HepG2 (cell line): ENCODE data around the gene CC2D1B.

Source experiments
- BRCA1 ChIP-seq: sonication (generic); formaldehyde crosslinking; IDR thresholded peaks from 2 replicates; pipeline ENCODE4 v1.4.0; 2020; ENCODE audit warnings: missing genetic modification reagents
- KLF9 ChIP-seq: IDR thresholded peaks from 2 replicates; pipeline ENCODE4 v1.6.1; 2016; ENCODE audit warnings: low read depth
- NR2C2 ChIP-seq: sonication (generic); formaldehyde crosslinking; IDR thresholded peaks from 2 replicates; pipeline ENCODE4 v1.4.0; 2020; ENCODE audit warnings: missing genetic modification reagents, mild to moderate bottlenecking, moderate library complexity, borderline replicate concordance
- PAF1 ChIP-seq: IDR thresholded peaks from 2 replicates; pipeline ENCODE4 v1.6.1; 2016; ENCODE audit warnings: missing genetic modification reagents, missing compliant biosample characterization
- POLR2A ChIP-seq, 2 experiments: IDR thresholded peaks; 2 replicates each; pipeline ENCODE4 v1.6.1; 2011; ENCODE audit warnings: low read depth in 2 of 2, low read length in 2 of 2, mild to moderate bottlenecking in 1 of 2, moderate library complexity in 1 of 2; ENCODE audit not compliant: insufficient read depth in 1 of 2
- PRPF4 ChIP-seq: fragments of 200-400 bp; formaldehyde crosslinking; IDR thresholded peaks from 2 replicates; pipeline ENCODE4 v1.6.1; 2016; ENCODE audit warnings: low read length, low read depth; ENCODE audit not compliant: poor library complexity, severe bottlenecking
- SNRNP70 ChIP-seq: fragments of 200-400 bp; formaldehyde crosslinking; IDR thresholded peaks from 2 replicates; pipeline ENCODE4 v1.6.1; 2017; ENCODE audit warnings: mild to moderate bottlenecking, low read depth, low read length, moderate library complexity
- XRCC5 ChIP-seq: fragments of 200-400 bp; formaldehyde crosslinking; optimal IDR thresholded peaks from 2 replicates; pipeline ENCODE3; 2017; ENCODE audit warnings: mild to moderate bottlenecking, low read length
- ZNF251 ChIP-seq: sonication (generic); formaldehyde crosslinking; IDR thresholded peaks from 2 replicates; pipeline ENCODE4 v1.9.0; 2021; ENCODE audit warnings: mild to moderate bottlenecking, missing genetic modification reagents
- ZNF563 ChIP-seq: sonication (generic); formaldehyde crosslinking; IDR thresholded peaks from 2 replicates; pipeline ENCODE4 v1.8.0; 2022; ENCODE audit warnings: mild to moderate bottlenecking, moderate library complexity, missing genetic modification reagents
- TF ChIP-seq, protein P1 (sequence below): sonication (generic); formaldehyde crosslinking; IDR thresholded peaks from 2 replicates; pipeline ENCODE4 v1.4.0; 2020; ENCODE audit warnings: missing genetic modification reagents
- TF ChIP-seq, protein P2 (sequence below): sonication (generic); formaldehyde crosslinking; IDR thresholded peaks from 2 replicates; pipeline ENCODE4 v1.5.0; 2020; ENCODE audit warnings: mild to moderate bottlenecking, missing genetic modification reagents, moderate library complexity
- TF ChIP-seq, protein P3 (sequence below): sonication (generic); formaldehyde crosslinking; IDR thresholded peaks from 2 replicates; pipeline ENCODE4 v1.4.0; 2020; ENCODE audit warnings: mild to moderate bottlenecking, missing genetic modification reagents

DNA sequence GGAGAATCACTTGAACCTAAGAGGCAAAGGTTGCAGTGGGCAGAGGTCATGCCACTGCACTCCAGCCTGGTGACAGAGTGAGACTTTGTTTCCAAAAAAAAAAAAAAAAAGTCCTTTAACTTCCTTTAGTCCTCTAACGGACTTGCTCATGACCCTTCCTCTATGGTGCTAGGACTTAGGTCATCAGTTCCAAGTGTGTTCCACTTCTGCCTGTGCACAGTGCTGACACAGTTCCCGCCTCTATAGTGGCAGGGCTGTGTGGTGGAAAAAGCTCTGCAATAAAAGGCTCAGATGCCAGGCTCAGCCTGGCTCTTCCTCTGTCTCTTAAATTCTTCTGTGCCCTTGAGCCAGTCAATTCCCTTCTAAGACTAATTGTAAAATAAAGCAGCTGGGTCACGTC lies 22.0 kb downstream of the CC2D1B start:
- TF ChIP-seq ZNF251 (CRISPR knock-in tag), result no peak
- no peak for TF ChIP-seq KLF9 (CRISPR knock-in tag)
- TF ChIP-seq NR2C2 (CRISPR knock-in tag), result no peak
- TF ChIP-seq PRPF4, result no peak
- TF ChIP-seq, protein P1, sequence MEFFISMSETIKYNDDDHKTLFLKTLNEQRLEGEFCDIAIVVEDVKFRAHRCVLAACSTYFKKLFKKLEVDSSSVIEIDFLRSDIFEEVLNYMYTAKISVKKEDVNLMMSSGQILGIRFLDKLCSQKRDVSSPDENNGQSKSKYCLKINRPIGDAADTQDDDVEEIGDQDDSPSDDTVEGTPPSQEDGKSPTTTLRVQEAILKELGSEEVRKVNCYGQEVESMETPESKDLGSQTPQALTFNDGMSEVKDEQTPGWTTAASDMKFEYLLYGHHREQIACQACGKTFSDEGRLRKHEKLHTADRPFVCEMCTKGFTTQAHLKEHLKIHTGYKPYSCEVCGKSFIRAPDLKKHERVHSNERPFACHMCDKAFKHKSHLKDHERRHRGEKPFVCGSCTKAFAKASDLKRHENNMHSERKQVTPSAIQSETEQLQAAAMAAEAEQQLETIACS (CRISPR knock-in tag), result no peak
- no peak for TF ChIP-seq PAF1
- TF ChIP-seq, protein P2, sequence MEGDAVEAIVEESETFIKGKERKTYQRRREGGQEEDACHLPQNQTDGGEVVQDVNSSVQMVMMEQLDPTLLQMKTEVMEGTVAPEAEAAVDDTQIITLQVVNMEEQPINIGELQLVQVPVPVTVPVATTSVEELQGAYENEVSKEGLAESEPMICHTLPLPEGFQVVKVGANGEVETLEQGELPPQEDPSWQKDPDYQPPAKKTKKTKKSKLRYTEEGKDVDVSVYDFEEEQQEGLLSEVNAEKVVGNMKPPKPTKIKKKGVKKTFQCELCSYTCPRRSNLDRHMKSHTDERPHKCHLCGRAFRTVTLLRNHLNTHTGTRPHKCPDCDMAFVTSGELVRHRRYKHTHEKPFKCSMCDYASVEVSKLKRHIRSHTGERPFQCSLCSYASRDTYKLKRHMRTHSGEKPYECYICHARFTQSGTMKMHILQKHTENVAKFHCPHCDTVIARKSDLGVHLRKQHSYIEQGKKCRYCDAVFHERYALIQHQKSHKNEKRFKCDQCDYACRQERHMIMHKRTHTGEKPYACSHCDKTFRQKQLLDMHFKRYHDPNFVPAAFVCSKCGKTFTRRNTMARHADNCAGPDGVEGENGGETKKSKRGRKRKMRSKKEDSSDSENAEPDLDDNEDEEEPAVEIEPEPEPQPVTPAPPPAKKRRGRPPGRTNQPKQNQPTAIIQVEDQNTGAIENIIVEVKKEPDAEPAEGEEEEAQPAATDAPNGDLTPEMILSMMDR (CRISPR knock-in tag), result no peak
- TF ChIP-seq, protein P3, sequence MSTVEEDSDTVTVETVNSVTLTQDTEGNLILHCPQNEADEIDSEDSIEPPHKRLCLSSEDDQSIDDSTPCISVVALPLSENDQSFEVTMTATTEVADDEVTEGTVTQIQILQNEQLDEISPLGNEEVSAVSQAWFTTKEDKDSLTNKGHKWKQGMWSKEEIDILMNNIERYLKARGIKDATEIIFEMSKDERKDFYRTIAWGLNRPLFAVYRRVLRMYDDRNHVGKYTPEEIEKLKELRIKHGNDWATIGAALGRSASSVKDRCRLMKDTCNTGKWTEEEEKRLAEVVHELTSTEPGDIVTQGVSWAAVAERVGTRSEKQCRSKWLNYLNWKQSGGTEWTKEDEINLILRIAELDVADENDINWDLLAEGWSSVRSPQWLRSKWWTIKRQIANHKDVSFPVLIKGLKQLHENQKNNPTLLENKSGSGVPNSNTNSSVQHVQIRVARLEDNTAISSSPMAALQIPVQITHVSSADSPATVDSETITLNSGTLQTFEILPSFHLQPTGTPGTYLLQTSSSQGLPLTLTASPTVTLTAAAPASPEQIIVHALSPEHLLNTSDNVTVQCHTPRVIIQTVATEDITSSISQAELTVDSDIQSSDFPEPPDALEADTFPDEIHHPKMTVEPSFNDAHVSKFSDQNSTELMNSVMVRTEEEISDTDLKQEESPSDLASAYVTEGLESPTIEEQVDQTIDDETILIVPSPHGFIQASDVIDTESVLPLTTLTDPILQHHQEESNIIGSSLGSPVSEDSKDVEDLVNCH (CRISPR knock-in tag), result no peak
- TF ChIP-seq POLR2A (IDR thresholded peaks at IDR 0.05; ENCODE audit: insufficient read depth in 1 of 2, low read depth in 2 of 2, low read length in 2 of 2), result no peak
- TF ChIP-seq ZNF563 (CRISPR knock-in tag), result no peak
- no peak for TF ChIP-seq XRCC5
- no peak for TF ChIP-seq BRCA1
- TF ChIP-seq SNRNP70, result no peak
